Ovary (tissue), 9 donors: ENCODE measurements around the gene TUFT1. TPM values are rescaled to one million over a fixed set of nuclear protein-coding genes. Genes with fewer than 3 reads are reported as not detected.

Experiments used
- DNase-seq, 5 donors: peaks; one replicate each; pipeline ENCODE4 v3.0.0-alpha.2; 2019 to 2020
- H3K27ac ChIP-seq, 2 donors: fragments of 200-600 bp; one replicate each; pipeline versions ENCODE4 v1.5.1 to v1.8.0; 2019 to 2022
- H3K27me3 ChIP-seq: fragments of 200-600 bp; one replicate; pipeline ENCODE4 v1.8.0; 2022
- H3K36me3 ChIP-seq: fragments of 200-600 bp; sonication (generic); one replicate; pipeline ENCODE4 v1.5.1; 2019
- H3K4me1 ChIP-seq: one replicate; pipeline ENCODE4 v1.8.1; 2013; ENCODE audit warnings: mild to moderate bottlenecking, moderate library complexity; ENCODE audit not compliant: insufficient read depth
- H3K4me3 ChIP-seq: fragments of 200-600 bp; sonication (generic); one replicate; pipeline ENCODE4 v1.5.1; 2017
- H3K9me3 ChIP-seq, 2 donors: fragments of 200-600 bp in 1 of 2; sonication (generic) in 1 of 2; one replicate each; pipeline versions ENCODE4 v1.5.1 to v1.8.1; 2013 to 2019; ENCODE audit warnings: mild to moderate bottlenecking in 1 of 2, moderate library complexity in 1 of 2
- CTCF ChIP-seq, 3 donors: fragments of 450-650 bp in 2 of 3; fragments of 200-600 bp in 1 of 3; IDR thresholded peaks; one replicate each; pipeline versions ENCODE4 v1.5.1 to v1.8.0; 2016 to 2022; ENCODE audit warnings: antibody characterized with exemption in 3 of 3, mild to moderate bottlenecking in 1 of 3
- EP300 ChIP-seq: sonication (generic); formaldehyde crosslinking; IDR thresholded peaks from one replicate; pipeline ENCODE4 v1.6.1; 2017; ENCODE audit warnings: antibody characterized with exemption
- POLR2A ChIP-seq: fragments of 450-650 bp; IDR thresholded peaks from one replicate; pipeline ENCODE4 v1.6.1; 2017; ENCODE audit warnings: antibody characterized with exemption, mild to moderate bottlenecking, moderate library complexity
- WGBS, 3 donors: extraction: QIAGEN DNeasy Blood & Tissue Kit in 1 of 3; methylation state at CpG; one replicate each; pipeline versions ENCODE4 v1.1.5 to v1.1.7; 2013 to 2017; 5-methylcytosine and 5-hydroxymethylcytosine counted together
- intact Hi-C, 4 donors: fragments of 100-400 bp; cut with DNase I; formaldehyde crosslinking; loops; one replicate each; pipeline versions ENCODE4 v1.11.0 to v1.15.1; 2022 to 2023
- polyA plus RNA-seq, 2 donors: library from polyadenylated mRNA; stranded (reverse); fragments of 200-250 nt in 1 of 2; fragments of 350-450 nt in 1 of 2; fragmentation: Illumina TruSeq in 1 of 2; extraction: RNeasy Lipid Tissue Mini Kit (QIAGEN cat#74804) in 1 of 2; gene quantifications; one replicate each; pipeline ENCODE4 v1.2.3, GENCODE V29; 2013 to 2014
- total RNA-seq, 7 donors: library from RNA; depleted of rRNA in 2 of 7; stranded (reverse); fragments of >200 nt in 2 of 7; fragmentation: NEBNext Ultra II Directional in 3 of 7; extraction: Animal tissue kit (Norgen Biotek cat#: 25700) in 3 of 7; gene quantifications; one replicate each; pipeline versions ENCODE4 v1.1.0 to v1.2.4, GENCODE V29; 2016 to 2023
- donor health status: DM: no; HTN: no; CAD: no; lungs with moderate emphysema.
- donor health status: DM: no; HTN: no; CAD: no.
- donor health status: Bipolar disorder and iron deficiency.
- donor health status: DM: yes; HTN: yes; CAD: no.
- donor health status: DM: no; HTN: no; CAD: no.
- donor health status: DM: yes; HTN: yes; CAD: no.

Gene TUFT1
- total and polyA plus RNA-seq, 9 donors = 5.0 to 10.2 (median 7.3) TPM

- H3K27ac ChIP-seq = no peak overlapping the region
- whole genome bisulfite sequencing, 3 donors = 86 to 90% (median 88%) methylated on average over 3 of the region's 3 CpGs
- H3K4me1 ChIP-seq = peaks cover 9% of the 10 kb centered on the region
- intact Hi-C loops = no loop called here
- no peaks in the 10 kb centered on the region for H3K36me3 ChIP-seq
- H3K27me3 ChIP-seq = no peaks in the 10 kb centered on the region
- no peaks in the 10 kb centered on the region for H3K9me3 ChIP-seq
- TF ChIP-seq CTCF (IDR thresholded peaks at IDR 0.05) = no peak
- TF ChIP-seq EP300 = no peak
- TF ChIP-seq POLR2A = no peak
- no peak overlapping the region for H3K4me3 ChIP-seq
- no peak for DNase-seq
Observed at GRCh38 chr1:151610142-151610541, 70.0 kb downstream of the TUFT1 start.

GRCh38 chr1:151611288-151611790 lies 71.2 kb downstream of the TUFT1 start:
- peak overlapping the region; percentile 96 for H3K4me3 ChIP-seq
- TF ChIP-seq CTCF (IDR thresholded peaks at IDR 0.05) (no peak), EP300 (peak; percentile 80)
- intact Hi-C loops = no loop called here
- no peaks in the 10 kb centered on the region for H3K9me3 ChIP-seq
- H3K36me3 ChIP-seq = no peaks in the 10 kb centered on the region
- peak in 1 of 5 donors; percentile 12 for DNase-seq
- 8 to 10% (median 9%) methylated on average over 6 of the region's 6 CpGs for WGBS, 3 donors
- H3K4me1 ChIP-seq = peaks cover 12% of the 10 kb centered on the region
- H3K27ac ChIP-seq = peak overlapping the region in 1 of 2 donors; percentile 93
- no peaks in the 10 kb centered on the region for H3K27me3 ChIP-seq

- DNase-seq = peak; percentile 89 to 92 (median 91)
- Histone ChIP-seq H3K4me3 (peak within 1 kb of the TSS; percentile 96), H3K27me3 (no peaks in the 10 kb centered on the region), H3K27ac (peak within 1 kb of the TSS; percentile 84 to 93), H3K36me3 (no peaks in the 10 kb centered on the region), H3K4me1 (peaks cover 12% of the 10 kb centered on the region), H3K9me3 (no peaks in the 10 kb centered on the region)
- 0 to 1% (median 0%) methylated on average over 57 to 79 of the region's 79 CpGs for WGBS, 3 donors
- TF ChIP-seq POLR2A (peak; percentile 56), CTCF (IDR thresholded peaks at IDR 0.05) (no peak), EP300 (no peak)
- intact Hi-C loops = no loop called here
Observed at GRCh38 chr1:151611832-151612500, 71.9 kb downstream of the TUFT1 start, which contains the start of gene SNX27. Gene SNX27 (plus strand): TSS chr1:151612050. CDS start chr1:151612202, 152 bp downstream.

- no peaks in the 10 kb centered on the region for H3K9me3 ChIP-seq
- WGBS, 3 donors = 1 to 2% (median 1%) methylated on average over 29 to 44 of the region's 44 CpGs
- peak overlapping the region; percentile 96 for H3K4me3 ChIP-seq
- no peaks in the 10 kb centered on the region for H3K27me3 ChIP-seq
- no peak for TF ChIP-seq POLR2A
- no peak for TF ChIP-seq EP300
- no peak for TF ChIP-seq CTCF (IDR thresholded peaks at IDR 0.05)
- peak; percentile 10 to 72 (median 62) for DNase-seq
- H3K4me1 ChIP-seq = peaks cover 12% of the 10 kb centered on the region
- H3K36me3 ChIP-seq = no peaks in the 10 kb centered on the region
- peak overlapping the region; percentile 84 to 93 for H3K27ac ChIP-seq
- intact Hi-C loops = no loop called here
Observed at GRCh38 chr1:151612501-151613281, 72.6 kb downstream of the TUFT1 start.
